GM12864 (cell line): ENCODE data around the gene SORL1.

Source experiments
- DNase-seq: peaks from one replicate; pipeline ENCODE4 v3.0.0-alpha.2; 2011; ENCODE audit warnings: low read depth
- H3K4me3 ChIP-seq: 2 replicates; pipeline ENCODE4 v1.5.1; 2011; ENCODE audit warnings: mild to moderate bottlenecking, low read depth, low read length, control low read depth
- CTCF ChIP-seq: IDR thresholded peaks from 2 replicates; pipeline ENCODE4 v1.5.1; 2011; ENCODE audit warnings: low read depth, mild to moderate bottlenecking, moderate library complexity, low read length, control low read depth, inconsistent platforms; ENCODE audit errors: missing control alignments

The SORL1 gene

GRCh38 chr11:121538054-121538453 is 85.9 kb downstream of the SORL1 start:
- peak; percentile 57 for DNase-seq
- H3K4me3 ChIP-seq, result no peak overlapping the region
- no peak for TF ChIP-seq CTCF

- no peak for DNase-seq
- TF ChIP-seq CTCF, result no peak
- H3K4me3 ChIP-seq, result no peak overlapping the region
These were observed 86.9 kb downstream of the SORL1 start for GRCh38 chr11:121539000-121539399.

GRCh38 chr11:121540627-121541026 is 88.5 kb downstream of the SORL1 start:
- H3K4me3 ChIP-seq, result no peak overlapping the region
- no peak for TF ChIP-seq CTCF
- DNase-seq, result no peak

GRCh38 chr11:121543836-121544380 is 91.8 kb downstream of the SORL1 start:
- no peak for DNase-seq
- H3K4me3 ChIP-seq, result no peak overlapping the region
- no peak for TF ChIP-seq CTCF

- H3K4me3 ChIP-seq, result no peak overlapping the region
- TF ChIP-seq CTCF, result no peak
- DNase-seq, result no peak
These were observed 92.8 kb downstream of the SORL1 start for GRCh38 chr11:121544956-121545355.

GRCh38 chr11:121547574-121547973 is 95.5 kb downstream of the SORL1 start:
- no peak for DNase-seq
- no peak for TF ChIP-seq CTCF
- no peak overlapping the region for H3K4me3 ChIP-seq

GRCh38 chr11:121550247-121551030 is 98.3 kb downstream of the SORL1 start:
- H3K4me3 ChIP-seq, result no peak overlapping the region
- no peak for TF ChIP-seq CTCF
- DNase-seq, result no peak
